Raji (cell line): ENCODE data around the gene FBL.

Experiments
- POLR2A ChIP-seq: IDR thresholded peaks from 2 replicates; pipeline ENCODE4 v1.6.1; 2011; ENCODE audit warnings: low read depth, low read length, control low read depth; ENCODE audit not compliant: insufficient read depth

Gene FBL

GRCh38 chr19:39833464-39834286, 12.5 kb downstream of the FBL start, which contains the start of gene DYRK1B:
DYRK1B (minus strand) TSS chr19:39834162; CDS start chr19:39831867, 2,295 bp downstream.
- TF ChIP-seq POLR2A, result no peak

DNA sequence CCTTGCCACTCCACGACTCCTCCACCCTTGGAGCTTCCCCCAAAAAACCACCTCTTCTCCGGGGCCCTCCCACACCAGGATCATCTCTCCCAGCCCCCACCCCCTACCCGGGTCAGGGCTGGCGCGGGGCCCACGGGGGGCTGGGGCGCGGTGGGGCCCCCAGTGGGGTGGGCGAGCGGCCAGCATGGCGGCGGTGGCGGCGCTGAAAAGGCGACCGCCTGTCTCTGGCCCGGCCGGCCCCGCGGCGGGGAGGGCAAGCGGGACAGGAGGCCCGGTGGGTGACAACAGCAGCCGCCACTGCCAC, 13.1 kb downstream of the FBL start:
- no peak for TF ChIP-seq POLR2A

DNA sequence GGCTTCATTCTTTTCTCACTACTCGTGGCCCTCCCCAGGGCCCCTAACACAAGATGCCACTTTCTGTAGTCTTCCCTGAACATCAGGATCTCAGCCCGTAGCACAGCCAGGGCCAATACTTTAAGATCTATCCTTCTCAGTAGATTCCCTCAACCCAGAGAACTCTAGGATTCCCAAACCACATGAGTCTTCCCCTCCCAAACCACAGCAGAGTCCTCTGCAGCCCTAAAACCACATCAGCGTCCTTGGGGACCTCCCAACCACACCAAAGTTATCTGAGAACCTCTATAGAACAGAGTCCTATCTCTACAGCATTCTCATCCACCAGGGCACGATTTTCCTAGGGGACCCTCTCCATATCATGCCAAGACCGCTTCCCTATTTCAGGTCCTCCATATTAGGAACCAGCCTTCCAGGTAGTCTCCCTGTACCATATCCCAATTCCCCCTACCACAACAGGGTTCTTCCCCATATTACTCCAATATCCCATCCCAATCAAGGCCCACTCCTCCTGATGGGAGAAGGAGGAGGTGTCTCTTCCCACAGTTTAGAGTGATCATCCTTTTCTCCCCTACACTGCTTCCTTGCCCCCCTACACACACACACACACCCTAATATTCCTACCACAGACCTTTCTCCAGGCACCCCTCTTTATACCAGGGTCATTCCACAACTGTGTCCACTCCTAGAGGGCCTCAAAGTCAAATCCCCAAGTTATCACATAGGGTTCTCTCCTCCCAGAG, 13.7 kb downstream of the FBL start:
- TF ChIP-seq POLR2A, result no peak

- no peak for TF ChIP-seq POLR2A
These were observed 14.5 kb downstream of the FBL start for GRCh38 chr19:39831679-39832078.

DNA sequence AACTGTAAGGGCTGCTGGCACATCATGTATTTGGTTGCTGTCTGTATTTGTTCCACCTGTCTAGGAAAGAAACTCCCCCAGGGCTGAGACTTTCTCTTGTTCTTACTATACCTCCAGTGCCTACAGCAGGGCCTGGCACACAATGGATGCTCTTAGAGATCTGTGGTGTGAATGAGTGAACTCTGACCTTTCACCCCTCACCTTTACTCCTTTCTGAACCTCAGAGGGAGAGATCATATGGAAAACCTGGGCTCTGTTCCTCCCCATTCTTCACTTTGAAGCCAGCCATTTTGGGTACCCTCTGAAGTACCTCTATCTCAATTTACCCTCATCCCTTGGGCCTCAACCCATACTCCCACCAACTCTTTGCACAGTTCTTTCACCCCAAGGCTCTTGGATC, 15.3 kb downstream of the FBL start:
- TF ChIP-seq POLR2A, result no peak

DNA sequence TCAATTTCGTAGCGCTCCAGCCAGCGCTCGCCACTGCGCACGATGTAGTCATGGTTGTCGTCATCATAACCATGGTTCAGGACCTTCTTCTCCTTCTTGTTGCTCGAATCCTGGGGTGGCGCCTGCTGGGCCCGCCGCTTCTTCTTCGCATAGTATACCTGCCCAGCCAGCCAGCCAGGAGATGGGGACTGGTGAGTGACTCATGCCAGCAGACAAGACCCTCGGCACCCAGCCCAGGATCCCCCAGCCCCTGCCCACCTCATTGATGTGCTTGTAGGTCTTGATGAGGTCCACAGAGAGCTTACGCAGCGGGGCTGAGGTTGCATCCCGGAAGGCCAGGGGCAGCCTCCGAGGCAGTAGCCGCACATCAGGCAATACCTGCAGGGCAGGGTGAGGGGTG, 15.8 kb downstream of the FBL start:
- no peak for TF ChIP-seq POLR2A

- no peak for TF ChIP-seq POLR2A
These were observed 16.4 kb downstream of the FBL start for GRCh38 chr19:39829702-39830275.

DNA sequence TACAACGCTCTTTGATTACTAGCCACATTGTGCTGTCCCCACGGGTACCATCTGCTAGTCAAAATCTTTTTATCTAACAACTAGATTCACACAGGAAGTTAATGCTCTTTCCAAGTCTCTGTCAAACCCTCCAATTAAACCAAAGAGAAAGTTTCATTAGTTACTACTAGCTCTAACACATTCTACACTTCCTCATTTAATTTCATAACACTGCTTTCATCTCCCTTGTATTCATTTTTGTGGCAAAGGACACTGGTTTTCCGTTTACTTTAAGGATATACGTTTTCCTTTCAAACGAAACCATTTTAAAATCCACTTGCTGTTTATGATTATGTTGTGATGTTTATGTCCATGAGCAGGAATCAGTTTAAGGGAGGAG, 17.5 kb downstream of the FBL start:
- TF ChIP-seq POLR2A, result no peak

DNA sequence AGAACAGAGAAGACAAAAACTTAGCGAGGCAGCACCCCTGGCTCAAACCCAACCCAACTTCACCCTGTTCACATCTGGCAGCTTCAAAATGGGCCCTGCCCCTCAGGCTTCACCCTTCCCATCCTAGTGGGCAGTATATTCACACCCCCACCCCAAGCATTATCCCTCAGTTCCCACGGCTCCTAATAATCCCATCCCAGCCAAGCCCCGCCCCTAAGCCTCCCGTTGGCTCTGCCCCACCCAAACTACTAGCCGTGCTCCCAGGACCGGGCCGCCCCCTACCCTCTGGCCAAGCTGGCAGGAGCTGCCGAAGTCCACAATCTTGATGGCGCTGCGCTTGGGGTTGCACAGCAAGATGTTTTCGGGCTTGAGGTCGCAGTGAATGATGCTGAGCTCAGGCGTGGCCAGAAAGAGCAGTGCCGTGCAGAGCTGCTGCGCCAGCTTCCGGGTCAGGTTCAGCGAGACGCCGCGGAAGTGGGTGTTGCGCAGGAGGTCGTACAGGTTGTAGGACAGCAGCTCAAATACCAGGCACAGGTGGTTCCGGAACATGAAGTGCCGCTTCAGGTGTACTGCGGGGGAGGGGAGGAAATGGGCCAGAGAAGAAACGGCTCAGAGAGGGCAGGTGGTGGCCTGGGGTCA, 18.0 kb downstream of the FBL start:
- no peak for TF ChIP-seq POLR2A

GRCh38 chr19:39827216-39827615, 19.0 kb downstream of the FBL start:
- TF ChIP-seq POLR2A, result no peak

DNA sequence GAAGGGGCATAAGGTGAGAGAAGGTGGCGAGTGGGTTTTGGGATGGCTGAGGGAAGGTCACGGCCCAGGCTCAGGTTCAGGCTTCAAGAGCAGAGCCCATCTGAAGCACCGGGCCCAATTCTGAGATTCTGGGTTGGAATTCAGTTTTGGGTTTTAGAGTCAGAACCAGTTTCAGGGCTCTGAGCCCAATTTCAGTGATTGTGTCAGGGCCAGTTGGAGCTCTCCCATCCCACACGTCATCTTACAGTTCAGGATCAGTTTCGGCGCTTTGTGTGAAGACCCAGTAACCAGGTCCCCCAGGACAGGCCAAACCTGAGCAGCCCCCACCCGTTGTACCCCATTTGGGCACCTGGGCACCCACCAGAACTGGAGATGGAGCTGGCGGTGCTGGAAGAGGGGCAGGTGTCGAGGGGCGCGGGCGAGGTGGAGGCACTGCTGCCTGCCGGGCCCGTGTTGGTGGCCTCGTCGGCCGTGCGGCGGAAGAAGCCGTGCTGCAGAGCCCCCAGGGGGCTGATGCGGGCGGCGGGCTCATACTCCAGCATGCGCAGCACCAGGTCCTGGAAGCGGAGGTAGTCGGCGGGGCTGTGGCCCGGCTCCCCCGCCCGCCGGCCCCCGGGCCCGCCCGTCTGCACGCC, 19.8 kb downstream of the FBL start:
- TF ChIP-seq POLR2A, result no peak

- TF ChIP-seq POLR2A, result no peak
These were observed 20.6 kb downstream of the FBL start for GRCh38 chr19:39825531-39826076.

DNA sequence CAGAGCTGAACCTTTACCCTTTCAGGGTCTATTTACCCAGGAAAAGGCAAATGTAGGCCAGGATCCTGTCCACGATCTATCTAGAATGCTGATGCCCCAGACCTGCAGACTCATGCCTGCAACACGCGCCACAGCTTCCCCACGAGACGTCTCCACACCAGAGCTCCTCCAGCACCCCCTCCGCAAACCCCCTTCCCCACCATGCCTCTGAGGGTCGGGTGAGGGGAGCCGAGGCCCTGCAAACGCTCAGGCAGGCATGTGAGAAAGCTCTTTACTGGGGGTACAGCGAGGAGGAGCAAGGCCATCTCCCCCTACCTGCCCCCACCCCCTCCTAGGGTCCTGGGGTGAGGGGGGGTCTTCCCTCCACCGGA, 21.1 kb downstream of the FBL start:
- no peak for TF ChIP-seq POLR2A

DNA sequence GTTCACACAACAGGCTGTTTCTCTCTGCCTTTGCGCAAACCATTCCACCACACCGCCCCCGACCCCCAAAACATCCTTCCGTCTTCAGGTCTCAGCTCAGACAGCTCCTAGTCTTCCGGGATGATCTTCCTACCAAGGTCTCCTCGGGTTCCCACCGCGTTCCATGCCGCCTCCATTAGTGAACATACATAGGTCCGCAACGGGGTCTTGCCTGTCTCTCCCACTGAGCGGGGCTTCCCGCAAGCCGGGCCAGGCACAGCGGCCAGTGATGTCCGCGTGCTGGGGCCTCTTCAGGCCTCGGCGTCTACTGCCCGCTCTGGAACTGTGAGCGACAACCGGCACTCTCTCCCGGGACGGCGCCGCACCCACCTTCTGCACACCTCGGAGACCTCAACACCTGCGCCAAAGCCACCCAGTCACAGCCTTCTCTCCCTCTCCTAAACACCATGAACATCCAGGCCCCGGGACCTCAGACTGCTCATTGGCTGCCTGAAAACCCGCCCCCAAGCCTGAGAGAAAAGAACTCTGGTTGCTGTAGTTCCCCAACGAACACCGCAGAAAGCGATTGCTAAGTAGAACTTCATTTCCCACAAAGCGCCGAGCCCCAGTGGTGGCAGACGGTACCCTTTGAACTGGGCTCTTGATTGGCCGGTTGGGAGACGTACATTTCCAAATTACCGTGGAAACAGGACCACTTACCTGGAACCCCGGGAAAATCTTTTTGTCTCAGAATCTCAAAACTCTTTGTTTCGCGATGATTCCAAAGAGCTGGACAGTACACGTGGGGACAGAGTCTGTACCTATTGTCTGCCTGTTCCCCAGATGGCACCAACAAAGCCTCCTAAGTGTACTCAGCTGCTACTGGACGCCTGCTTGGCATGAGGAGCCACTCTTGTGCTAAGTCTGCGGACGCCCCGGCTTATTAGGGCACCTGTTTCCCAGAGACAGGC, 21.8 kb downstream of the FBL start:
- TF ChIP-seq POLR2A, result no peak

- TF ChIP-seq POLR2A, result no peak
These were observed 22.5 kb downstream of the FBL start for GRCh38 chr19:39823686-39824085.

GRCh38 chr19:39820696-39821095, 25.5 kb downstream of the FBL start:
- TF ChIP-seq POLR2A, result no peak
